Measurements from ENCODE around the gene GUCA1A.

Gene GUCA1A

GRCh38 chr6:42136508-42137193 lies 36.5 kb upstream of the GUCA1A start:
- peak overlapping the region; percentile 79 for H3K9ac ChIP-seq (ENCODE audit: low read length)
- H3K27me3 ChIP-seq (ENCODE audit: control insufficient read depth, insufficient read depth, low read length): no peaks in the 10 kb centered on the region
- peaks cover 73% of the 10 kb centered on the region for H3K4me1 ChIP-seq (ENCODE audit: control insufficient read depth, insufficient read depth, low read length)
- peak overlapping the region; percentile 29; the same call in 1 of the 2 replicates for H3K4me3 ChIP-seq (ENCODE audit: low read depth, low read length)
- peaks cover 18% of the 10 kb centered on the region for H3K36me3 ChIP-seq (ENCODE audit: control insufficient read depth, insufficient read depth, low read length)
- H3K27ac ChIP-seq (ENCODE audit: low read depth, low read length): peak overlapping the region; percentile 93
- H3K9me3 ChIP-seq (ENCODE audit: control insufficient read depth, insufficient read depth, low read depth, low read length): no peaks in the 10 kb centered on the region

GRCh38 chr6:42137194-42137753 lies 35.9 kb upstream of the GUCA1A start:
- H3K4me1 ChIP-seq (ENCODE audit: control insufficient read depth, insufficient read depth, low read length): peaks cover 74% of the 10 kb centered on the region
- H3K27me3 ChIP-seq (ENCODE audit: control insufficient read depth, insufficient read depth, low read length): no peaks in the 10 kb centered on the region
- H3K36me3 ChIP-seq (ENCODE audit: control insufficient read depth, insufficient read depth, low read length): peaks cover 18% of the 10 kb centered on the region
- H3K27ac ChIP-seq (ENCODE audit: low read depth, low read length): peak overlapping the region; percentile 93
- peak overlapping the region; percentile 29; the same call in 1 of the 2 replicates for H3K4me3 ChIP-seq (ENCODE audit: low read depth, low read length)
- no peaks in the 10 kb centered on the region for H3K9me3 ChIP-seq (ENCODE audit: control insufficient read depth, insufficient read depth, low read depth, low read length)
- H3K9ac ChIP-seq (ENCODE audit: low read length): peak overlapping the region; percentile 79

DNA sequence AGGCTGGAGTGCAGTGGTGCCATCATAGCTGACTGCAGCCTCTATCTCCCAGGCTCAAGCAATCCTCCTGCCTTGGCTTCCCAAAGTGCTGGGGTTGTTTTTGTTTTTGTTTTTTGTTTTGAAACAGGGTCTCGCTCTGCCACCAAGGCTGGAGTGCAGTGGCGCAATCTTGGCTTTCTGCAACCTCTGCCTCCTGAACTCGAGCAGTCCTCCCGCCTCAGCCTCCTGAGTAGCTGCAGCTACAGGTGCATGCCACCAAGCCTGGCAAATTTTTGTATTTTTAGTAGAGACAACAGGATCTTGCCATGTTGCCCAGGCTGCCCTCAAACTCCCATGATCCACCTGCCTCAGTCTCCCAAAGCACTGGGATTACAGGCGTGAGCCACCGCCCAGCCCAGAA lies 35.0 kb upstream of the GUCA1A start:
- Histone ChIP-seq H3K36me3 (ENCODE audit: control insufficient read depth, insufficient read depth, low read length) (peaks cover 14% of the 10 kb centered on the region), H3K9me3 (ENCODE audit: control insufficient read depth, insufficient read depth, low read depth, low read length) (no peaks in the 10 kb centered on the region), H3K4me1 (ENCODE audit: control insufficient read depth, insufficient read depth, low read length) (peaks cover 74% of the 10 kb centered on the region), H3K4me3 (ENCODE audit: low read depth, low read length) (no peak overlapping the region), H3K27me3 (ENCODE audit: control insufficient read depth, insufficient read depth, low read length) (no peaks in the 10 kb centered on the region; the same call in 1 of the 2 replicates), H3K9ac (ENCODE audit: low read length) (peak overlapping the region; percentile 40), H3K27ac (ENCODE audit: low read depth, low read length) (no peak overlapping the region)

- peak overlapping the region; percentile 40 for H3K9ac ChIP-seq (ENCODE audit: low read length)
Measured at GRCh38 chr6:42138630-42139619, 34.2 kb upstream of the GUCA1A start.

DNA sequence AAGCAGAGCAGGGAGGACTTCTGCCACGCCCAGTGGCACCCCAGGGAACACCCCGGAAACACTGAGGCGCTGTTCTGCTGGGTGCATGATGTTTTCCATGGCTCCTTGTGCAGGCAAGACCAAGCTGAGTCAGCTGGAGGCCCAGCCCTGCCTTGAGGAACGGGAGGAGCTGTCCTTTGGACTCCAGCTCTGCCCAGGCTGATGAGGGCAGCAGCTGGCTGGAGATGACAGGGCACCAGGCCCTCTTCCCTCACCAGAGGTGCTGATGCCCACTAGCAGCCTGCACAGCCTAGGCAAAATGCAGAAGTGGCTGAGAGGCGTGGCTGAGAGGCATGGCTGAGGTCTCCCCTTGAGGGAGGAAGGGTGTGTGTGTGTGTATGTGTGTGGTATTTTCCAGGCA lies 33.1 kb upstream of the GUCA1A start:
- H3K27me3 ChIP-seq (ENCODE audit: control insufficient read depth, insufficient read depth, low read length): no peaks in the 10 kb centered on the region; the same call in 1 of the 2 replicates
- H3K27ac ChIP-seq (ENCODE audit: low read depth, low read length): no peak overlapping the region
- no peaks in the 10 kb centered on the region for H3K9me3 ChIP-seq (ENCODE audit: control insufficient read depth, insufficient read depth, low read depth, low read length)
- H3K36me3 ChIP-seq (ENCODE audit: control insufficient read depth, insufficient read depth, low read length): peaks cover 7% of the 10 kb centered on the region; the same call in 1 of the 2 replicates
- H3K4me3 ChIP-seq (ENCODE audit: low read depth, low read length): peak overlapping the region; percentile 96
- peaks cover 68% of the 10 kb centered on the region for H3K4me1 ChIP-seq (ENCODE audit: control insufficient read depth, insufficient read depth, low read length)
- peak overlapping the region; percentile 7 for H3K9ac ChIP-seq (ENCODE audit: low read length)

More at GRCh38 chr6:42138630-42139619, 34.2 kb upstream of the GUCA1A start:
- Histone ChIP-seq H3K27ac (ENCODE audit: low read depth, low read length) (peak overlapping the region; percentile 26; the same call in 1 of the 2 replicates), H3K4me3 (ENCODE audit: low read depth, low read length) (peak overlapping the region; percentile 26; the same call in 1 of the 2 replicates), H3K36me3 (ENCODE audit: control insufficient read depth, insufficient read depth, low read length) (peaks cover 11% of the 10 kb centered on the region), H3K4me1 (ENCODE audit: control insufficient read depth, insufficient read depth, low read length) (peaks cover 71% of the 10 kb centered on the region), H3K9me3 (ENCODE audit: control insufficient read depth, insufficient read depth, low read depth, low read length) (no peaks in the 10 kb centered on the region), H3K27me3 (ENCODE audit: control insufficient read depth, insufficient read depth, low read length) (no peaks in the 10 kb centered on the region; the same call in 1 of the 2 replicates)

DNA sequence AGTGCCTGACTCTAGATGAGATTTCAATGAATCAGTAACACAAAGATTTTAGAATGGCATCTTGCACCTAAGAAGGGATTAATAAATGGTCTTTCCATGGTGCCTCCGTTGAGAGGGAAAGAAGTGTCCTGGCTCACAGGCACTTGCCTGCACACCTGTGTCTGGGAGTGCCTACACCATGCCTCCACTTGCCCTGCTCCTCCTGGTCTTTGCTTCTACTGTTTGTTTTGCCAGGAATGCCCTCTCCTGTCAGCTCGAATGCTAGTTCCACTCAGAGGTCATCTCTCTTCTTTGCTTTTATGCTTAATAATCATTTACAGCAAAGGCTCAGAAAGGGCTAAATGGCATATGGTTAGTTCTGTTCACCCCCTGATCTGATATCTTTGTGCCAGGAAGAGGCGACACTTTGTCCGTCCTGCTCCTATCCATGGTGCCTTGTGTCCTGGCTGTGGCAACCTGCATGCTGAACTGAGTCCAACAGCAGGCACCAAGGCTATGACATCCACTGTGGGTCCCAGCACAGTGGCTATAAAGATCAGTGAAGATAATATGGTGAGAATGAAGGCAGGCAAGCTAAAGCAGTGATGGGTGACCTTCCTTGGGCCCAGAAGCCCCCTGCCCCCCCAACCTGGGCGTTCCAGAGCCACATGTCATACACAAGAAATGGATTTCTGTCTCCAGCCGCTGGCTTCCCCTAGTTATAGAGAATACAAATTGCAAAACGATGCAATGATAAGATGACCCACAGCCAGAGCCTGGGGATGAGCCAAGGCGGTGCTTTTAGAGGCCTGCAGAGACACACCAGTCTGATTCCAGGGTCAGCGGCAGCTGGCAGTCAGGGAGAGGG lies 32.2 kb upstream of the GUCA1A start:
- Histone ChIP-seq H3K4me1 (ENCODE audit: control insufficient read depth, insufficient read depth, low read length) (peaks cover 59% of the 10 kb centered on the region), H3K9ac (ENCODE audit: low read length) (peak overlapping the region; percentile 85), H3K27me3 (ENCODE audit: control insufficient read depth, insufficient read depth, low read length) (no peaks in the 10 kb centered on the region; the same call in 1 of the 2 replicates), H3K36me3 (ENCODE audit: control insufficient read depth, insufficient read depth, low read length) (no peaks in the 10 kb centered on the region), H3K4me3 (ENCODE audit: low read depth, low read length) (peak overlapping the region; percentile 96), H3K9me3 (ENCODE audit: control insufficient read depth, insufficient read depth, low read depth, low read length) (no peaks in the 10 kb centered on the region), H3K27ac (ENCODE audit: low read depth, low read length) (no peak overlapping the region; the same call in 1 of the 2 replicates)

DNA sequence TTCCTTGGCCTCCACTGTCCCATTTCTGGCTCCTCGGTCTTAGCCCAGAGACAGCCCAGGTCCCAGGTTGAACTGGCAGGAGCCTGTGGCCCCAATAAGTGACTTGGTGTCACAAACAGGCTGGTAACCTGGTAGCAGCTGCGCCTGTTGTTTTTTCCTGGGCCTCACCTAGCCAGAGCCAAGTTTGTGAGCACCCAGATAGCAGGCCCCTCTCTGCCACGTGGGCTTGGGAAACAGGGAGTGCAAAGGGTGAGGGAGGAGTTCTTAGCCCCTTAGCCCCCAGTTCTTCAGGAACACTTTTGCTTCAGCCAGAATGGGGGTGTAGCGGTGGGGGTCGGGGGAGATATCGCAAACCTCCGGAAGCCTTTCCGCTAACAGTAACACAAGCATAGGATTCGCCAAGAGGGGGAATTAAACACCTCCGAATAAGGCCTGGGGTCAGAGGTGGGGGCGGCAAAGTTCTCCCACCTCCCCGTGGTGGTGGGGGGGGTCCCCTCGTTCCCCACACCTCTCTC lies 31.5 kb upstream of the GUCA1A start:
- no peaks in the 10 kb centered on the region for H3K9me3 ChIP-seq (ENCODE audit: control insufficient read depth, insufficient read depth, low read depth, low read length)
- H3K9ac ChIP-seq (ENCODE audit: low read length): peak overlapping the region; percentile 85
- no peaks in the 10 kb centered on the region for H3K36me3 ChIP-seq (ENCODE audit: control insufficient read depth, insufficient read depth, low read length)
- H3K4me3 ChIP-seq (ENCODE audit: low read depth, low read length): peak overlapping the region; percentile 96
- H3K27ac ChIP-seq (ENCODE audit: low read depth, low read length): peak overlapping the region; percentile 85
- H3K27me3 ChIP-seq (ENCODE audit: control insufficient read depth, insufficient read depth, low read length): no peaks in the 10 kb centered on the region; the same call in 1 of the 2 replicates
- peaks cover 52% of the 10 kb centered on the region for H3K4me1 ChIP-seq (ENCODE audit: control insufficient read depth, insufficient read depth, low read length)

DNA sequence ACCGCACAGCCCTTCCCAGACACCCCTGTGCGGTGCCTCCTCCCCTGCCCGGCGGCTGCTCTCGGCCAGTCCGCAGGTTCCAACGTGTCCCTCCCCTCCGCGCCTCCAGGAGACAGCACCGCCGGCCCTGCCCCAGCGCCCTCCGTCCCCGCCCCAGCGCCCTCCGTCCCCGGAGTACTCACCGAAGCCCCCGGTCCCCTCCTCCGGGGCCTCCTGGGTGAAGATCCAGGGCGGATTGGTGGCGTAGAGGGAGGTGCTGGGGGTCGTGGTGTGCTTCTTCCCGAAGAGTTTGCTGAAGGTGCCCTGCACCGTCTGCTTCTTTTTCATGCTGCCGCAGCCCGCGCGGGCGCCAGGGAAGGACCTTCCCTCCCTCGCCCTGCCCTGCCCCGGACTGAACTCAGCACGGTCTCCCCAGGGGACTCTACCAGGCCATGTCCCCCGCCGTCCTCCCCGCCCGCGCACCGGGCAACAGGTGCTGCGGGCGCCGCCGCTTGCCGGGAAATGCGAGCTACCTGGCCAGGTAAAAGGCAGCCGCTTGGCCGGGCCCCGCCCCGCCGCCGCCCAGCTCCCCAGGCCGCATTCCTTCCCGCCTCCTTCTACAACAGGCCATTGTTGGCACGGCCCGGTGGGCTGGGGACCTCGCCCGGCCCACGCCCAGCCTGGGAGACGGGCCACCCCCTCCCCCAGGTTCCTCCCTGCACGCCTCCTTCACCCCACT lies 30.9 kb upstream of the GUCA1A start, which contains the start of gene C6orf132:
Gene C6orf132 (minus strand): TSS at position 503 of the 718 bp plus-strand sequence. CDS start 176 bp downstream, at position 327.
- Histone ChIP-seq H3K27ac (ENCODE audit: low read depth, low read length) (peak within 1 kb of the TSS; percentile 85), H3K36me3 (ENCODE audit: control insufficient read depth, insufficient read depth, low read length) (no peaks in the 10 kb centered on the region), H3K27me3 (ENCODE audit: control insufficient read depth, insufficient read depth, low read length) (no peaks in the 10 kb centered on the region; the same call in 1 of the 2 replicates), H3K4me3 (ENCODE audit: low read depth, low read length) (peak within 1 kb of the TSS; percentile 96), H3K9ac (ENCODE audit: low read length) (peak within 1 kb of the TSS; percentile 85), H3K9me3 (ENCODE audit: control insufficient read depth, insufficient read depth, low read depth, low read length) (no peaks in the 10 kb centered on the region), H3K4me1 (ENCODE audit: control insufficient read depth, insufficient read depth, low read length) (peaks cover 46% of the 10 kb centered on the region)

GRCh38 chr6:42147138-42147562 lies 26.0 kb upstream of the GUCA1A start:
- H3K27me3 ChIP-seq (ENCODE audit: control insufficient read depth, insufficient read depth, low read length): no peaks in the 10 kb centered on the region; the same call in 1 of the 2 replicates
- H3K36me3 ChIP-seq (ENCODE audit: control insufficient read depth, insufficient read depth, low read length): no peaks in the 10 kb centered on the region
- no peak overlapping the region for H3K9ac ChIP-seq (ENCODE audit: low read length)
- H3K4me3 ChIP-seq (ENCODE audit: low read depth, low read length): no peak overlapping the region
- no peaks in the 10 kb centered on the region for H3K9me3 ChIP-seq (ENCODE audit: control insufficient read depth, insufficient read depth, low read depth, low read length)
- H3K27ac ChIP-seq (ENCODE audit: low read depth, low read length): no peak overlapping the region
- H3K4me1 ChIP-seq (ENCODE audit: control insufficient read depth, insufficient read depth, low read length): peaks cover 9% of the 10 kb centered on the region
